IMR-90 (cell line): ENCODE results near the gene CDRT4. TPM values are rescaled to one million over a fixed set of nuclear protein-coding genes. Genes with fewer than 3 reads are reported as not detected.
A peak's percentile ranks its signal among the peaks of the same experiment; 100 is the strongest.

ENCODE experiments used
- ATAC-seq: fragments of 200-7000 bp; cut with Tn5 transposase; 2 replicates; pipeline ENCODE4 v1.9.1; 2020; ENCODE audit warnings: low read depth, mild to moderate bottlenecking, moderate library complexity
- BruUV-seq: library from RNA; stranded (reverse); fragments of 400-500 nt; replicated peaks from 2 replicates; lab custom pipeline; 2021; lab: Mats Ljungman, UMichigan
- CTCF ChIA-PET: fragments of 300-600 bp; formaldehyde crosslinking; extraction: SDS; loops from one replicate; lab custom pipeline; 2021; ENCODE audit warnings: antibody characterized with exemption; lab: Yijun Ruan, JAX
- POLR2A ChIA-PET: fragments of 300-600 bp; sonication (Branson Sonifier 250); formaldehyde crosslinking; loops from one replicate; lab custom pipeline; 2022; ENCODE audit warnings: antibody characterized with exemption; ENCODE audit not compliant: unreplicated experiment; lab: Charles Lee
- DNase-seq: peaks from one replicate; pipeline ENCODE4 v3.0.0; 2013
- H2AFZ ChIP-seq: replicated peaks from 2 replicates; pipeline ENCODE3; 2013; ENCODE audit warnings: low read length, mild to moderate bottlenecking; ENCODE audit not compliant: poor library complexity
- H2AK5ac ChIP-seq: 2 replicates; pipeline ENCODE4 v1.6.1; 2013; ENCODE audit warnings: low read depth, low read length, inconsistent platforms
- H2AK9ac ChIP-seq: replicated peaks from 2 replicates; pipeline ENCODE3; 2013; ENCODE audit warnings: mild to moderate bottlenecking, low read depth, low read length, moderate library complexity; ENCODE audit not compliant: poor library complexity
- H2BK120ac ChIP-seq: 2 replicates; pipeline ENCODE4 v1.6.1; 2013; ENCODE audit warnings: low read depth, low read length, inconsistent platforms
- H2BK15ac ChIP-seq: 3 replicates; pipeline ENCODE4 v1.6.1; 2013; ENCODE audit warnings: low read depth, low read length, inconsistent platforms
- H2BK20ac ChIP-seq: 2 replicates; pipeline ENCODE4 v1.6.1; 2013; ENCODE audit warnings: low read depth, mild to moderate bottlenecking, inconsistent platforms, low read length, moderate library complexity
- H2BK5ac ChIP-seq: 2 replicates; pipeline ENCODE4 v1.6.1; 2013; ENCODE audit warnings: mild to moderate bottlenecking, low read depth, low read length, inconsistent platforms; ENCODE audit not compliant: poor library complexity, severe bottlenecking
- H3K14ac ChIP-seq: replicated peaks from 2 replicates; pipeline ENCODE4 v1.6.1; 2013; ENCODE audit warnings: low read depth, low read length, inconsistent platforms
- H3K18ac ChIP-seq: 2 replicates; pipeline ENCODE4 v1.6.1; 2013; ENCODE audit warnings: low read depth, low read length, control low read depth
- H3K23ac ChIP-seq: 2 replicates; pipeline ENCODE4 v1.6.1; 2013; ENCODE audit warnings: low read depth, low read length, inconsistent platforms
- H3K27ac ChIP-seq: 2 replicates; pipeline ENCODE4 v1.5.1; 2013; ENCODE audit warnings: mild to moderate bottlenecking, control low read depth, low read length; ENCODE audit not compliant: insufficient read depth
- H3K27me3 ChIP-seq: 2 replicates; pipeline ENCODE4 v1.6.1; 2013; ENCODE audit warnings: low read length; ENCODE audit not compliant: control insufficient read depth, insufficient read depth
- H3K36me3 ChIP-seq: 2 replicates; pipeline ENCODE4 v1.6.1; 2013; ENCODE audit warnings: low read length, mixed read lengths; ENCODE audit not compliant: control insufficient read depth, insufficient read depth
- H3K4ac ChIP-seq: 2 replicates; pipeline ENCODE4 v1.6.1; 2013; ENCODE audit warnings: low read depth, low read length, inconsistent platforms
- H3K4me1 ChIP-seq: 2 replicates; pipeline ENCODE4 v1.6.1; 2013; ENCODE audit warnings: low read length, mixed read lengths; ENCODE audit not compliant: control insufficient read depth, insufficient read depth
- H3K4me2 ChIP-seq: 2 replicates; pipeline ENCODE4 v1.6.1; 2013; ENCODE audit warnings: low read depth, mild to moderate bottlenecking, control low read depth, low read length, moderate library complexity
- H3K4me3 ChIP-seq: 2 replicates; pipeline ENCODE4 v1.5.1; 2013; ENCODE audit warnings: low read depth, mild to moderate bottlenecking, control low read depth, low read length, moderate library complexity; ENCODE audit not compliant: insufficient read depth
- H3K56ac ChIP-seq: 2 replicates; pipeline ENCODE4 v1.6.1; 2013; ENCODE audit warnings: low read length, inconsistent platforms; ENCODE audit not compliant: insufficient read depth; ENCODE audit errors: extremely low read depth
- H3K79me1 ChIP-seq, 2 experiments: 2 replicates each; pipeline ENCODE4 v1.6.1; 2013; ENCODE audit warnings: low read length in 2 of 2, inconsistent platforms in 1 of 2, low read depth in 1 of 2
- H3K9ac ChIP-seq: 2 replicates; pipeline ENCODE4 v1.6.1; 2013; ENCODE audit warnings: low read depth, low read length, control low read depth
- H3K9me1 ChIP-seq: 2 replicates; pipeline ENCODE4 v1.6.1; 2013; ENCODE audit warnings: low read length, inconsistent platforms; ENCODE audit not compliant: insufficient read depth
- H3K9me3 ChIP-seq: 2 replicates; pipeline ENCODE4 v1.6.1; 2013; ENCODE audit warnings: low read length; ENCODE audit not compliant: control insufficient read depth, insufficient read depth
- H4K20me1 ChIP-seq: 2 replicates; pipeline ENCODE4 v1.6.1; 2013; ENCODE audit warnings: low read length, inconsistent platforms; ENCODE audit not compliant: insufficient read depth
- H4K5ac ChIP-seq: 2 replicates; pipeline ENCODE4 v1.6.1; 2013; ENCODE audit warnings: mild to moderate bottlenecking, low read depth, low read length, control low read depth
- H4K8ac ChIP-seq, 2 experiments: 2 replicates each; pipeline ENCODE4 v1.6.1; 2013; ENCODE audit warnings: low read depth in 2 of 2, low read length in 2 of 2, control low read depth in 1 of 2, inconsistent platforms in 1 of 2
- H4K91ac ChIP-seq: 2 replicates; pipeline ENCODE4 v1.6.1; 2013; ENCODE audit warnings: low read depth, low read length, inconsistent platforms; ENCODE audit not compliant: insufficient read depth
- BHLHE40 ChIP-seq: fragments of 150-350 bp; IDR thresholded peaks from 2 replicates; pipeline ENCODE4 v1.6.1; 2016; ENCODE audit warnings: mild to moderate bottlenecking, low read depth, low read length
- CHD1 ChIP-seq: IDR thresholded peaks from 2 replicates; pipeline ENCODE4 v1.6.1; 2012; ENCODE audit warnings: low read depth, low read length, improper control_type of control experiment
- CTCF ChIP-seq: conservative IDR thresholded peaks from 2 replicates; pipeline ENCODE4 v1.5.1; 2012; ENCODE audit warnings: mild to moderate bottlenecking, low read depth, low read length, improper control_type of control experiment
- ELK1 ChIP-seq: fragments of 150-350 bp; IDR thresholded peaks from 2 replicates; pipeline ENCODE4 v1.6.1; 2016; ENCODE audit warnings: low read depth, mild to moderate bottlenecking, low read length, moderate library complexity, borderline replicate concordance
- FOS ChIP-seq: fragments of 150-350 bp; IDR thresholded peaks from 2 replicates; pipeline ENCODE4 v1.6.1; 2016; ENCODE audit warnings: low read depth, low read length
- MAFK ChIP-seq: IDR thresholded peaks from 2 replicates; pipeline ENCODE4 v1.6.1; 2012; ENCODE audit warnings: low read depth, low read length, improper control_type of control experiment
- MAZ ChIP-seq: IDR thresholded peaks from 2 replicates; pipeline ENCODE4 v1.6.1; 2012; ENCODE audit warnings: low read depth, mild to moderate bottlenecking, low read length, improper control_type of control experiment, moderate library complexity, borderline replicate concordance
- MXI1 ChIP-seq: IDR thresholded peaks from 2 replicates; pipeline ENCODE4 v1.6.1; 2012; ENCODE audit warnings: low read depth, mild to moderate bottlenecking, low read length, moderate library complexity, borderline replicate concordance
- NFE2L2 ChIP-seq: fragments of 150-350 bp; IDR thresholded peaks from 2 replicates; pipeline ENCODE4 v1.6.1; 2016; ENCODE audit warnings: low read depth, mild to moderate bottlenecking, low read length
- POLR2A ChIP-seq: IDR thresholded peaks from 2 replicates; pipeline ENCODE4 v1.6.1; 2012; ENCODE audit warnings: mild to moderate bottlenecking, low read depth, low read length
- RAD21 ChIP-seq: IDR thresholded peaks from 2 replicates; pipeline ENCODE4 v1.6.1; 2012; ENCODE audit warnings: low read length, improper control_type of control experiment
- RCOR1 ChIP-seq: IDR thresholded peaks from 2 replicates; pipeline ENCODE4 v1.6.1; 2012; ENCODE audit warnings: mild to moderate bottlenecking, low read length, improper control_type of control experiment; ENCODE audit not compliant: insufficient replicate concordance
- RFX5 ChIP-seq: IDR thresholded peaks from 2 replicates; pipeline ENCODE4 v1.8.0; 2012; ENCODE audit warnings: low read depth, mild to moderate bottlenecking, low read length, moderate library complexity
- SMC3 ChIP-seq: fragments of 150-350 bp; IDR thresholded peaks from 2 replicates; pipeline ENCODE4 v1.6.1; 2016; ENCODE audit warnings: low read depth, mild to moderate bottlenecking, antibody characterized with exemption, low read length, moderate library complexity
- WGBS, 2 experiments: methylation state at CpG; one replicate each; pipeline versions ENCODE4 v1.1.5 to v1.1.7; 2013; ENCODE audit warnings: missing lambda C conversion rate in 2 of 2; ENCODE audit not compliant: insufficient read length in 1 of 2; ENCODE audit errors: extremely low coverage in 2 of 2; 5-methylcytosine and 5-hydroxymethylcytosine counted together
- dilution Hi-C: fragments of 300-500 bp; cut with HindIII; formaldehyde crosslinking; loops from one replicate; pipeline ENCODE4 v1.14.3; 2018; ENCODE audit warnings: low sequenced_read_pairs; ENCODE audit not compliant: unreplicated experiment
- in situ Hi-C: fragments of 300-500 bp; cut with MboI; formaldehyde crosslinking; loops from 3 replicates; pipeline ENCODE4 v1.14.3; 2019; ENCODE audit warnings: low sequenced_read_pairs, inconsistent platforms, mixed read lengths
- intact Hi-C: fragments of 100-400 bp; cut with micrococcal nuclease; formaldehyde crosslinking; loops from 2 replicates; pipeline ENCODE4 v1.10.0; 2022
- polyA plus RNA-seq, 3 experiments: library from polyadenylated mRNA; depleted of rRNA; stranded (reverse); fragments of >200 nt; gene quantifications; 2 replicates each; pipeline ENCODE4 v1.2.3, GENCODE V29; 2012; ENCODE audit warnings: low replicate concordance in 1 of 3
- total RNA-seq: library from RNA; depleted of rRNA; stranded (reverse); fragments of >200 nt; gene quantifications from 2 replicates; pipeline ENCODE4 v1.2.3, GENCODE V29; 2012
- TF ChIP-seq, protein P1 (sequence below): fragments of 150-350 bp; IDR thresholded peaks from 2 replicates; pipeline ENCODE4 v1.6.1; 2017; ENCODE audit warnings: mild to moderate bottlenecking, antibody characterized with exemption, low read length, low read depth

The CDRT4 gene
- total and polyA plus RNA-seq, 2 of the 4 experiments (the other 2 are of a cell fraction), result 0.90 to 3.7 TPM

DNA sequence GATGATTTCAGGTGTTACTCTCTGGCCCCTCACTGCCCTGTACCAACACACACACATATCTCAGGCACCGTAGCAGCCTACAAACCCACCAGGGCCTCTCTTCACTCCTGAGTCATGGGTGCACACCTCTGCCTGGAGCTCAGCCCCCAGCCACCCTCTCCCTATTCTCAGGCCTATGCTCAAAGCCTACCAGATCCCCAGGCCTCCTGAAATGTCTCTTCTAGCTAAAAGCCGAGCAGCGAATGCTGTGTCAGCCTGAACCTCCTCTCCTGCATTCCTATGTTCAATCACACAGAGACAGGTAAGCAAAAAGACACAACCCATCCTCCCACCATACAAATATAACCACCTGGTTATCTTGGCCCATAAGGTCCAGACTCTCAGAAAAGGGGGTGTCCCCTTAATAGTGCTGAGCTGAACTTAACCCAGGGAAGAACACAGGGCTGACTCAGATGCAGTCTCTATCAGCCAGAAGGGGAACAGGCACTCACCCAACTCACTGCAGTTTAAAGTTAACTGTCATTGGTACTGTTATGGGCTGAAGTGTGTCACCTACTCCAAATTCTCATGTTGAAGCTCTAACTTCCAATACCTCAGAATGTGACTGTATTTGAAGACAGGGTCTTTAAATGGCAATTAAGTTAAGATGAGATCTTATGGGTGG, 64.0 kb downstream of the CDRT4 start:
- DNase-seq (peak; percentile 53), ATAC-seq (peak; percentile 60)
- H3K4me2 ChIP-seq, result no peak overlapping the region
- peaks cover 21% of the 10 kb centered on the region for H3K9me1 ChIP-seq
- CTCF ChIA-PET, result no interaction called here
- no TSS peak for BruUV-seq
- no peak overlapping the region for H3K27ac ChIP-seq
- 0 out of 2 replicates have a peak overlapping the region, but pooled peaks have one; percentile 59 for H3K23ac ChIP-seq
- H4K20me1 ChIP-seq, result no peaks in the 10 kb centered on the region
- H4K8ac ChIP-seq, result no peak overlapping the region
- no peak overlapping the region for H2AFZ ChIP-seq
- H2AK9ac ChIP-seq, result no peak overlapping the region
- no peaks in the 10 kb centered on the region for H3K27me3 ChIP-seq
- dilution Hi-C loops, result no loop called here
- no peaks in the 10 kb centered on the region for H3K9me3 ChIP-seq
- no peak overlapping the region for H3K18ac ChIP-seq
- WGBS, 2 experiments, result 0% methylated on average over 1 of the region's 3 CpGs; no CpG with 5 or more reads in 1 of the 2 experiments
- H3K4me3 ChIP-seq, result no peak overlapping the region
- H3K56ac ChIP-seq, result no peak overlapping the region
- in situ Hi-C loops, result no loop called here
- peak overlapping the region; percentile 63; the same call in 1 of the 2 replicates for H3K4ac ChIP-seq
- H2BK15ac ChIP-seq, result 0 out of 3 replicates have a peak overlapping the region, but pooled peaks have one; percentile 12
- no peak overlapping the region for H2BK5ac ChIP-seq
- no peaks in the 10 kb centered on the region for H3K36me3 ChIP-seq
- peak overlapping the region; percentile 44; the same call in 1 of the 2 replicates for H2BK120ac ChIP-seq
- H3K4me1 ChIP-seq, result peaks cover 19% of the 10 kb centered on the region
- intact Hi-C loops, result no loop called here
- no peak overlapping the region for H3K9ac ChIP-seq
- H2BK20ac ChIP-seq, result no peak overlapping the region; the same call in none of the 2 replicates
- H4K5ac ChIP-seq, result no peak overlapping the region
- peak overlapping the region; percentile 28; the same call in 1 of the 2 replicates for H3K14ac ChIP-seq
- POLR2A ChIA-PET, result no interaction called here
- no peaks in the 10 kb centered on the region for H3K79me1 ChIP-seq
- H2AK5ac ChIP-seq, result peak overlapping the region; percentile 66
- H4K91ac ChIP-seq, result no peak overlapping the region
- no peak for TF ChIP-seq BHLHE40
- TF ChIP-seq MAZ, result no peak
- no peak for TF ChIP-seq SMC3
- TF ChIP-seq POLR2A, result no peak
- TF ChIP-seq MAFK, result no peak; the same call in 1 of the 2 replicates
- TF ChIP-seq FOS, result no peak
- TF ChIP-seq, protein P1, sequence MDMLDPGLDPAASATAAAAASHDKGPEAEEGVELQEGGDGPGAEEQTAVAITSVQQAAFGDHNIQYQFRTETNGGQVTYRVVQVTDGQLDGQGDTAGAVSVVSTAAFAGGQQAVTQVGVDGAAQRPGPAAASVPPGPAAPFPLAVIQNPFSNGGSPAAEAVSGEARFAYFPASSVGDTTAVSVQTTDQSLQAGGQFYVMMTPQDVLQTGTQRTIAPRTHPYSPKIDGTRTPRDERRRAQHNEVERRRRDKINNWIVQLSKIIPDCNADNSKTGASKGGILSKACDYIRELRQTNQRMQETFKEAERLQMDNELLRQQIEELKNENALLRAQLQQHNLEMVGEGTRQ, result no peak
- TF ChIP-seq RCOR1, result no peak
- TF ChIP-seq MXI1, result no peak
- no peak for TF ChIP-seq RFX5
- no peak for TF ChIP-seq ELK1
- no peak for TF ChIP-seq CHD1
- TF ChIP-seq NFE2L2, result no peak
- no peak for TF ChIP-seq RAD21
- no peak for TF ChIP-seq CTCF
